Activated gamma-delta T cell (primary cell): Measurements from ENCODE around the gene NID2.

Experiments used
- DNase-seq: peaks from one replicate; lab custom pipeline; 2025; lab: John Stamatoyannopoulos, UW

The NID2 gene

DNA sequence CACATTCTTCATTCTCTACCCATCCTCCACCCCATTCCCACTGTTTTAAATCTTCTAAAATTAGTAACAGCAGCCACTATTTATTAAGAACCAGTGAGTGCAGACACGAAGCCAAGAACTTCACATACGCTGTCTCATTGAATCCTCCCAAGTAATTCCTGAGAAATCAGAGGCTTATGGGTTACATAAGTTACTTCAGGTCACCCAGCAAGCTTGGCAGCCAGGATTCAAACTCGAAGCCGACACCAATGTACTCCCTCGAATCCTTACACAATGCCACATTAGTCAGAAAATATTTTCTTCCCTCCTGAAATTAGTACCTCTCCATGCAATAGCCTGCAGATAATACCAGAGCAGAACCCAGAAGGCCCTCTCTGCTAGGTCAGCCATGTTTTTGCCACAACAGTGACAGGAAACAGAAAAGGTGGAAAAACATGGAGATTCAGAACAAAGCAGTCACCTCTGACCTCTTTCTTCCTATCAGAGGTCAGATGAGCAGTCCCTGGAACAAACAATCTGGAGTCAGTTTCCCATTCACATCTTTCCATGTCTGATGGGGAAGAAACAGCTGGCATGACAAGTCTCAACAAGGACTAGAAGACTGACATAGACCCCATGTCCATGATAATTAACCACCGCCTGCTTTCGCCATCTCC is 16.4 kb downstream of the NID2 start:
- no peak for DNase-seq

DNA sequence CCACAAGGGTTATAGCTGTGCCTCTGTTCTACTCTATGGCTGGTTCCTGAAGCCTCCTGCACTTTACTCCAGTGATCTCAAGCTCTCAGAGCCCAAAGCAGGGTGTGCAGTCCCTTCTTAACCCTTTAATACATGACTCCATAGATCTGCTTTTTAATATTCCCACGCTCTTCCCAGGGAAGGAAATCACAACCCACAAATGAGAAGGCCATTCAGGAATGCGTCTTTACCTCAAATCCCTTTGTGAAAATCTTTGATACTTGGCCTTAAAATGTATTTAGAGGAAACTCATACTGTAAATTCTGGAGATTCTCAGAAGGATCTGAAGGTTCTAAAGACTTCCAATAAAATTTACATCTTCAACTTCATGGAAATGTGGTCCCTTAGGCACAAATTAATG is 17.0 kb downstream of the NID2 start:
- no peak for DNase-seq

DNA sequence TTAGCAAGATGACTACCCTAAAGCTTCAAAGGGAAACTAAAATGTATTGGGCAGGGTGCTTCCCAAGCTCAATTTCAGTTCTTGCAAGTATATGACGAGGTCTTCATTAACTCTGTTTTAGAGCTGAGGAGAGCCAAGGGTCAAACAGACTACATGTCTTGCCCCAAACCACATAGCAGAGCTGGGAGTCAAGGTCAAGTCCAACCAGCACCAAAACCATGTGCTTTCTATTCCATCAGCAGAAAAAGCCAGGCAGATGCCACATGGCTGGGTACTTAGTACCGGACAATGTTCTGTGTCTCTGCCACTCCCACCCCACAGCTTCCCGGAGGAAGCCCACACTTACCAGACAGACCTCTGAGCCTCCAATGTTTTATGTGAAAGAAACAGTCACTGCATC is 17.6 kb downstream of the NID2 start:
- DNase-seq, result no peak

- no peak for DNase-seq
These were observed 18.9 kb downstream of the NID2 start for GRCh38 chr14:52049721-52050588.

GRCh38 chr14:52049271-52049670 is 19.6 kb downstream of the NID2 start:
- DNase-seq, result no peak

DNA sequence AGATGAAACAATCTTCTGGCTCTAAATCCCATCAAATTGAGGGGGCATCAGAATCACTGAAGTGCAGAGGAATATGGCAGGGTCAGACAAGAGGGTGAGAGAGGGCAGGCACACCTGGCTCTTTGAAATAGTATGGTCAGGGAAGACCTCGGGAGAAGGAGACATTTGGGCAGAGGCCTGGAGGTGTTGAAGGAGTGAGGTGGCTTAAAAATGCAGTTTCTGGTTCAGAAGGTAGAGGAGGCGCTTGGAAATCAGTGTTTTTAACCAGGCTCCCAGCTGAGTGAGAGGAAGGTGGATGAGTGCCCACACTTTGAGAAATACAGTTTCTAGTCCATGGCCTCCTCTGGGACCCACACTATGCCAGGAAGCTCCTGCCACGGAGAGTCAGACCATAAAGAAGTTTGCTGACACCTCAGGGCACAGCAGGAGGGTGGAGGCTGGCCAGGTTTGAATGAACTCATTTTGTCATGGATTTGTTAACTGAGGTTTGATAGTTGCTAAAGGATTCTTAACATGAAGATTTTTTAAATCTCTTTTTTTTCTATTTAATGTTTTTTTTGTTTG is 20.1 kb downstream of the NID2 start:
- DNase-seq, result no peak

- DNase-seq, result no peak
These were observed 20.7 kb downstream of the NID2 start for GRCh38 chr14:52048116-52048515.

DNA sequence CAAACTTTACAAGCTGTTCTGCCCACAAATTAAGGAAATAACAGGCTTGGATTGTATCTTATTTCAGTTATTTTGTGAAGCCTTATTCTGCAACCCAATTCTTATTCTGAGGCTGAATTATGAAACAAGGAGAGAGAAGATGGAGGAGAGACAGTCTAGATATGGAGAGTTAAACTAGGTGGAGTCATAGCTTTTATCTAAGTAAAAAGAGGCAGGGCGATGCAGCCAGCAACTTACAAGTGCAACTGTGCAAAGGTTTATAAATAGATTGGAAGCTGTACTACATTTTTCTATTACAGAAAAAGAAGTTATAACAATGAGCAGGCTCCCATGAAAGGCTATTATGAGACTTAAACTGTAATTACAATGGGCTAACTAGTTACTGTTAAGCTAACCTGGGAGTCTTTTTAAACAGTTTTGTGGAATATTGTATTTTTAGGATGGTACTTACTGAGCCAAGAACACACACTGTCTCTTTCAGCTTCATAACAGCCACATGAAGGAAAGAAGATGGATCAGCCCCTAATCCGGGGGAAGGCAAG is 22.4 kb downstream of the NID2 start:
- no peak for DNase-seq

GRCh38 chr14:52044791-52045522 is 23.9 kb downstream of the NID2 start:
- DNase-seq, result no peak

GRCh38 chr14:52043690-52044089 is 25.2 kb downstream of the NID2 start:
- no peak for DNase-seq

GRCh38 chr14:52042371-52043289 is 26.2 kb downstream of the NID2 start:
- no peak for DNase-seq

GRCh38 chr14:52040598-52040997 is 28.3 kb downstream of the NID2 start:
- no peak for DNase-seq

- DNase-seq, result no peak
These were observed 29.6 kb downstream of the NID2 start for GRCh38 chr14:52039124-52039815.

- no peak for DNase-seq
These were observed 35.7 kb downstream of the NID2 start for GRCh38 chr14:52033101-52033642.

DNA sequence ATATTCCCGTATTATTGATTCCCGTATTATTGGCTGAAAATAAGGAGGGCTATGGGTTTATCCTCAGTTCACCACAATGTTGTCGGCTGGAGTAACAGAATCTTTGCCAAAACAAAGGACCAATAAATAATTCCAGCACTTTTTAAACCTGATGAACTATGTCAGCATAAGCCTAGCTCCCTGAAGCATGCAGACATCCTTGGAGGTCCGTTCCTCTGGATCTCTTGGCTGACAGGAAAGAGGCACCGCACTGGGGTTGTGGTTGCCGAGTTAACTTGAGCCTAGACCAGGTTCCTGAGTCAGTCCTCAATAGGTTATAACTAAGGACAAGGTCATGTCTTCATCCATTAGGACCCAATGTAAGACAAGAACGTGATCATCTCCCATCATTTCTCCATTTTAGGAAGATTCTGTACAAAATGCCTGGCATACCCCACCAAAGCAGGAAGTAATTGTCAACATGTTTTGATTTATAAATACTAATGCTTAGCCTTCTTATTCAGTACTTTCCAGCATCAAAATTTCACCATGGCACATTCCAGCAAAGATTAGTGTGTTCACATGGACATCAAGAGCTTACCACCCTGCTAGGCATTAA is 36.6 kb downstream of the NID2 start:
- DNase-seq, result no peak

- no peak for DNase-seq
These were observed 37.1 kb downstream of the NID2 start for GRCh38 chr14:52031781-52032180.

GRCh38 chr14:52029881-52030280 is 39.0 kb downstream of the NID2 start:
- DNase-seq, result no peak

DNA sequence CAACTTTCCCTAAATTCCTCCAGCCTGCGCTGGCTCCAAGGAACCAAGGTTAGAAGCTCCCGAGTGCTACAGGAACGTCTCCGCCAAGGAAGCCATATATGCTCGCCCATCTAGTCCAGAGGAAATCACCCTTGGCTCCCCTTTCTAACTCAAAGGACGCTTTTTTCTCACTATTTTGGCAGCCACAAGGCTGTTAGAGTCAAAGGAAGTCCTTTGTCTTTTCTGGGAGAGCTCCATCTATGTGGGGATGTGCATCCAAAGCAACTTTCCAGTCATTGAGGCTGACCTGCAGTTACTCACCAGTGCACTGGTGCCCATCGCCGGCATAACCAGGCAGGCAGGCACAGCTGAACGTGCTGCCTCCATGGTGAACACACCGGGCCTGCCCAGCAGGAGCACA is 42.0 kb downstream of the NID2 start:
- DNase-seq, result no peak

- DNase-seq, result no peak
These were observed 42.7 kb downstream of the NID2 start for GRCh38 chr14:52026017-52026660.
